ENCODE results near the gene RAB18. TPM values are rescaled to one million over a fixed set of nuclear protein-coding genes. Genes with fewer than 3 reads are reported as not detected.
"Not testable (repeated sequence)": the region's sequence is repeated elsewhere in the genome, so short reads cannot be mapped to it uniquely, and the experiment has no call there.

The RAB18 gene
- total RNA-seq, 1 experiment from 2014 or later: 79.9 TPM

DNA sequence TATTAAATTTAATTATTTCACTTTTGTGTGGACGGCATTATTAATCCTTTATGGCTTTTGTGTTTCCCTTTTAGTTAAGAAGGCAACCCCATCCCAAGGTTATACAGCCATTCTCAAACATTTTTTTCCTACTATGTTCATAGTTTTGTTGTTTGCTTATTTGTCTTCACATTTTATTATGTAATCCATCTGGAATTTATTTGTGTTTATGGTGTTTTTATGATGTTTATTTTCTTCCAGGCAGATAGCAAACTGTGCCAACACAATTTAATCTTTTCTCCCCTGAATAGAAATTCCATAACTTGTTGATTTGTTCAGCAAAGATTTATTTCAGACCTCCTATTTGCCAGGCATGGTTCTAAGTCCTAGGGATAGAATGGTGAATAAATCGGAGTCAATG is 42.9 kb downstream of the RAB18 start:
- DNase-seq (ENCODE audit: low spot score): no peak

DNA sequence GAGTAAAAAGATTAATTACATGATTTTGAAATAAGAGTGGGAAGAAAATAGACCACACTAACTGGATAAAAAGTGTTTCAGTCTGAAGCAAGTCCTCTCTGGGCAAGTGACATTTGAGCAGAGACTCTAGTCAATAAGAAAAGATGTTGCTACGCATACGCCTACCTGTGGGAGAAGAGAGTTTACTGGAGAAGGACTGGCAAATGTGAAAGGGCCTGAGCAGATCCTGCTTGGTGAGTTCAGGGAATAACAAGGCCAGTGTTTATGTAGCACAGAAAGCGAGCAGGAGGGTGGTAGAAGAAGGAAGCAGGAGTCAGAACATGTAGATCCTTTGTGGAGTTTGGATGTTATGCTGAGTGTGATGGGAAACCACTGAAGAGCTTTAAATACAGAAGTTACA is 43.4 kb downstream of the RAB18 start:
- DNase-seq (ENCODE audit: low spot score): no peak

DNA sequence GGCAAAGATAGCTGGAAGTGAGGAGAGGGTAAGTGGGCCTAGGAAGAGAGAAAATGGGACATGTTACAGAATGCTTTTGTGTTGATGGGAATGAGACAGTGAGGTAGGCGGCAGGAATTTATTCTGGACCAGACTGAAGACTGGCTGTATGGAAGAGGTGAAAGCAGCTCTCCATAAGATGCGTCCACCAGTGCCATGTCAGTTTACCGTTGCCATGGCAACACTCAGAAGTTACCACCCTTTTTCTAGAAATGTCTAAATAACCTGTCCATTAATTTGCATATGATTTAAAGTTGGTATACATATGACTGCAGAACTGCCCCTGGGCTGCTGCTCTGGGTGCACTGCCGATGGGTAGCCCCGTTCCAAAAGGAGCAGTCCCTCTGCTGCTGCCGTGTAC is 46.7 kb downstream of the RAB18 start:
- no peak for DNase-seq (ENCODE audit: low spot score)

DNA sequence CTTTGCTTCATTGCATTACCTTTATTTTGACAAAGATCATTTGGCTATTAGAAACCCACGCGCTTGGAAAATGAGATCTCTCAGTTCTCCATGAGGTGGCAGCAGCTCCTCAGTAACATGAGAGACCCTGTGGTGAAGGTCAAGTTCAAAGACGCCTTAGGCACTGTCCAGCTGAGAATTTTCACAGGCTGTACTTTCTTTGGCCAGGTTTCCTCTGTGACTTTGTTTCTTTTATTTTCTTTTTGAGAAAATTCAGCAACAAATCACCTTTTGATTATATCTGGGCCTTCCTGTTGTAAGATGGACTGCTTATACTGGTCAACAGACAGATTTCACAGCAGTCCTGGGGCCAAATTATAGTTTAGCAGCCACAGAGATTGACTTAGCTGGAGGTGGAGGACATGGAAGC is 54.5 kb downstream of the RAB18 start:
- DNase-seq (ENCODE audit: low spot score): peak; percentile 73

DNA sequence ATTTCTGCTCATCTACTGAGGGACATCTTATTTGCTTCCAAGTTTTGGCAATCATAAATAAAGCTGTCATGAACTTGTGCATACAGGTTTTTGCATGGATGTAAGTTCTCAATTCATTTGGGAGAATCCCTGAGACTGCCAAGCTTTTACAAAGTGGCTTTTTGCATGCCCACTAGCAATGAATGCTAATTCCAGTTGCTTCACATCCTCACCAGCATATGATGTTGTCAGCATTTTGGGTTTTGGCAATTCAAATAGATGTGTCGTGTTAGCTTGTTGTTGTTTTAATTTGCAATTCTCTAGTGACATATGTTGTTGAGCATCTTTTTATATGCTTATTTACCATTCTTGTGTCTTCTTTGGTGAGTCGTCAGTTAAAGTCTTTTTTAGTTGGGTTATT is 57.2 kb downstream of the RAB18 start:
- no peak for DNase-seq (ENCODE audit: low spot score)

DNA sequence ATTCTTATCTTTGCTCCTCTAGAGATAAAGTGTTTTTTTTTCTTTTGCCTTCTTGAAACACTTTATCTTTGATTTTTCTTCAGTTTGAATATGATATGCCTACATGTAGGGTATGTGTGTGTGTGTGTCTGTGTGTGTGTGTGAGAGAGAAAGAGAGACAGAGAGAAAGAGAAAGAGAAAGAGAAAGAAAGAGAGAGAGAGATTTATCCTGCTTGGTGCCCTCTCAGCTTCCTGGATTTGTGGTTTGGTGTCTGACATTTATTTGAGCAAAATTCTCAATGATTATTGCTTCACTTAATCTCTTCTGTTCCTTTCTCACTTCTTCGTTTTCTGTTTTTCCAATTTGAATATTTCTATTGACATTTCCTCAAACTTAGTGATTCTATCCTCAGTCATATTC is 60.3 kb downstream of the RAB18 start:
- no peak for DNase-seq (ENCODE audit: low spot score)

DNA sequence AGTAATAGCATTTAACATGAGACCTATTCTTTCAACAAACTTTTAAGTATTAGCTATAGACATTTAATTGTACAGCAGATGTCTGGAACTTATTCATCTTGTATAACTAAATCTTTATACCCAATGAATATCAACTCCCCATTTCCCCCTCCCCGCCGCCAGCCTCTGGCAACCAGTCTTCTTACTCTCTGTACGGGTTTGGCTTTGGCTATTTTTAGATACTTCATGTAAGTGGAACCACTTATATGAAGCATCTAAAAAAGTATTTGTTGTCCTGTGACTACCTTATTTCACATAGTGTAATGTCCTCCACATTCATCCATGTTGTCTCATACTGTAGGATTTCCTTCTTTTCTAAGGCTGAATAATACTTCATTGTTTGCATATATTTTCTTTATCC is 60.8 kb downstream of the RAB18 start:
- DNase-seq (ENCODE audit: low spot score): no peak

DNA sequence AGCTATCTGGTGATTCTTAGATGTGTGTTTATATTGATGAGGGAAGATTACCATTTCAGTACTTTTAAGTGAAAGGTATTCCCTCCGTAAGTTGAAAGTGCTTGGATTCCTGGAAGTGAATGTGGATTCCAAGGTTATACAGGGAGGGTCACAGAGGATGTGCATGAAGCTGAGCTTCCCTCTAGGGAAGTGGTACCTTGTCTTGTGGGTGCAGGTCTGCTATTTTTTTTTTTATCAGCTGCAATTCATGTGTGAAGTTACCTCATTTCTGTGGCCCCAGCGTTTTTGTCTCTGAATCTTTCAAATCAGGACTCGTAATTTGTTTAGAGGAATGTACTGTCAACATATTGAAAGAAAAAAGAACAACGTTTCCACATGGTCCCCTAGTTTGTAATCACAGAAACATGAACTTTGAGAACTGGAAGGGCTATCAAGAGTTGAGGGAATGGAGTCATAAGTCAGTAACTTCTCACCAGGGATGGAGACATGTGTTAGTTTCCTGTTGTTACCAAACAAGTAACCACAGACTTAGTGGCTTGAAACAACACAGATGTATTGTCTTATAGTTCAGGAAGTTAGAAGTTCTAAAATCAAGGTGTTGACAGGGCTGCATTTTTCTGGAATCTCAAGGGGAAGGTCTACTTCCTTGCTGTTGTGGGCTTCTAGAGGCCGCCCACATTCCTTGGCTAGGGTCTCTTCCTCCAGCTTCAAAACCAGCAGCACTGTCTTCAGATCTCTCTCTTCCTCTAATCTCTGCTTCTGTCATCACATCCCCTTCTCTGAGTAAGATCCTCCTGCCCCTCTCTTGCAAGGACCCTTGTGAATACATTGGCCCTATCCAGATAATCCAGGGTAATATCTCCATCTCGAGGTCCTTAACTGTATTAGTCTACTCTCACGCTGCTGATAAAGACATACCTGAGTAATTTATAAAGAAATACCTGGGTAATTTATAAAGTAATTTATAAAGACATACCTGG is 64.4 kb downstream of the RAB18 start:
- DNase-seq (ENCODE audit: low spot score): no peak

DNA sequence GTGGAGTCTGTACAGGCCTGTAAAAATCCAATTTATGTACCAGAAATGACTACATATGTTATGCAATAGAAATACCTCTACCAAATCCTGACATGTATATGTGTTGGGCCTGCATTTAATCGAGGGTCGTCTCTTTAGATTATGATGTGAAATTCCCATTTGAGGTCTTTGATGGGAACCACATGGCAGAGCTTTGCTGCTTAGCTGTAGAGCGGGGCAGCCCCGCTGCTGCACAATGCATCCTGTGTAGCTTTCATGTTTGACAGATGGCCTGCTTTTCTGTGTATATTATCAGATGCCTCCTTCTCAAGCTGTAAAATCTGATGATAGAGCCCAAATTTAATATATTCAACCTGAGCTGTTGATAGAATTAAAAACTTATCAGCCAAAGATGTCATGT is 65.8 kb downstream of the RAB18 start:
- no peak for DNase-seq (ENCODE audit: low spot score)

DNA sequence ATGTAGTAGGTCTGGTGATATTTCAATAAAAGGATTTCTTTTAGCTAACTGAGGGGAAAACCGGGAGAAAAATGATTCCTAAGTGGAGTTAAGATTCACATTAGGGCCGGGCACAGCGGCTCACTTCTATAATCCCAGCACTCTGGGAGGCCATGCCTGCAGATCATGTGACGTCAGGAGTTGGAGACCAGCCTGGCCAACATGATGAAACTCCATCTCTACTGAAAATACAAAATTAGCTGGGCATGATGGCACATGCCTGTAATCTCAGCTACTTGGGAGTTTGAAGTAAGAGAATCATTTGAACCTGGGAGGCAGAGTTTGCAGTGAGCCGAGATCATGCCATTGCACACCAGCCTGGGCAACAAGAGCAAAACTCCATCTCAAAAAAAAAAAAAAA is 72.9 kb downstream of the RAB18 start:
- not testable (repeated sequence) for DNase-seq (ENCODE audit: low spot score)

DNA sequence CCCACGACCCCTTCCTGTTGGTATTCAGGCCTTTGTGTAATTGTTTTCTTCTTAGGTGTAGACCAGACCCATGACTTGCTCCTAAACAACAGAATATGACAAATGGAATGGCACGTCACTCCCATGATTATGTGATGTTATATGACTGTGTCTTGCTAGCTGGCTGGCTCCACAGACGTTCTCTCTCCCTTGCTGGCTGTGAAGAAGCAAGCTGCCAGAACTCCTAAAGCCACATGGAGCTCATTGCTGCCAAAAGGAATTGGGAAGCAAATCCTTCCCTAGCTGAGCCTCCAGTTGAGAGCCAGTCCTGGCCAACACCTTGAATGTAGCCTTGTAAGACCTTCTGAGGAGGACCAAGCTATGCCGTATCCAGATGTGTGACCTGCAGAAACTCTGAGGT is 74.2 kb downstream of the RAB18 start:
- no peak for DNase-seq (ENCODE audit: low spot score)

DNA sequence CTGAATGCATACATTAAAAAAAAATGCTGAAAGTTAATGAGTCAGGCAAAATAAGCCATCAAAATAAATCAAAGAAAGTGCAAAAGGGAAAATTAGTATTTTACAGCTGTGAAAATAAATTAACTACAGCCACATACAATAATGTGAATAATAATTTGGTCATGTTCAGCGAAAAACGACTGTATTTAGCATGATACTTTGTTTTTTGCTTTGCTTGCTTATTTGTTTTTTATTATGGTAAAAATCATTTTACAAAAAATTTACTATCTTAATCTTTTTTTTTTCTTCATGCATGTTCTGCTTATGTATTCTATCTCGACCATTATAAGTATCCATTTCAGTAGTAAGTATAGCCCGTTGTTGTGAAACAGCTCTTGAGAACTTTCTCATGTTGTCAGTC is 77.1 kb downstream of the RAB18 start:
- no peak for DNase-seq (ENCODE audit: low spot score)

DNA sequence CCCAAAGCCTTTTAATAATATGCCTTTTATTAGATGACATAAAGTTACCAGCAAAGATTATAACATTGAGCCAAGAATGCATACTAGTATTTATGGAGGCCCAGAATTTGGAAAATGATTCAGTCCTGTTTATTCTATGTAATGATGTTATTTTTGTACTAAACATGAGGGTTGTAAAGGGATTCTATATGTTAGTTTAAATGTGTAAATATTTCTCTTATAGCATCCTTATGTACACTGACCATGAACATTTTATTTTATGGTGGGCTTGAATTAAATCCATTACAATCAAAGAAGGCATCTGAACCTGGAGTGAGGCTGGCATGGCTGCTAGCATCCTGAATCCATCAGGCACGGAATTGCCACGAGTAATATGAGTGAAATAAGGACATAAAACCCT is 80.2 kb downstream of the RAB18 start:
- no peak for DNase-seq (ENCODE audit: low spot score)

Other genes with a start within 250 kb of the RAB18 start
- gene MKX, start 241.5 kb downstream of the RAB18 start, total RNA-seq (2014; rRNA removed; shearing (Covaris generic)): 185 and 203 TPM in 2 replicates